Activated naive CD8-positive, alpha-beta T cell treated with anti-CD3 and anti-CD28 coated beads for 36 hours (primary cell): Measurements from ENCODE around the gene ZNF518B. TPM values are rescaled to one million over a fixed set of nuclear protein-coding genes. Genes with fewer than 3 reads are reported as not detected.
"Not testable (repeated sequence)": the region's sequence is repeated elsewhere in the genome, so short reads cannot be mapped to it uniquely, and the experiment has no call there.

Source experiments
- DNase-seq: peaks from one replicate; pipeline ENCODE4 v3.0.0; 2021
- H3K27ac Mint-ChIP-seq: one replicate; pipeline ENCODE4 v1.8.0; 2022; ENCODE audit warnings: mild to moderate bottlenecking, moderate library complexity, mixed read lengths
- H3K27me3 Mint-ChIP-seq: one replicate; pipeline ENCODE4 v1.8.0; 2022; ENCODE audit warnings: mild to moderate bottlenecking, mixed read lengths
- H3K36me3 Mint-ChIP-seq: one replicate; pipeline ENCODE4 v1.8.0; 2021; ENCODE audit warnings: mild to moderate bottlenecking, mixed read lengths
- H3K4me1 Mint-ChIP-seq: one replicate; pipeline ENCODE4 v1.8.0; 2021; ENCODE audit warnings: mixed read lengths
- H3K4me3 Mint-ChIP-seq: one replicate; pipeline ENCODE4 v1.8.0; 2022; ENCODE audit warnings: mild to moderate bottlenecking, moderate library complexity, mixed read lengths
- H3K9me3 Mint-ChIP-seq: one replicate; pipeline ENCODE4 v1.8.0; 2022; ENCODE audit warnings: mixed read lengths
- total RNA-seq, 2 experiments: library from RNA; stranded (reverse); gene quantifications; one replicate each; pipeline ENCODE4 v1.2.3, GENCODE V29; 2021

The ZNF518B gene
- total RNA-seq, 2 experiments from 2014 or later, result 14.1 to 18.0 TPM

GRCh38 chr4:10437735-10438134, 19.5 kb downstream of the ZNF518B start:
- Mint-ChIP-seq H3K27me3 (no peaks in the 10 kb centered on the region), H3K4me1 (peaks cover 5% of the 10 kb centered on the region), H3K27ac (no peak overlapping the region), H3K9me3 (peaks cover 9% of the 10 kb centered on the region), H3K4me3 (no peak overlapping the region), H3K36me3 (peaks cover 43% of the 10 kb centered on the region)
- DNase-seq, result no peak

DNA sequence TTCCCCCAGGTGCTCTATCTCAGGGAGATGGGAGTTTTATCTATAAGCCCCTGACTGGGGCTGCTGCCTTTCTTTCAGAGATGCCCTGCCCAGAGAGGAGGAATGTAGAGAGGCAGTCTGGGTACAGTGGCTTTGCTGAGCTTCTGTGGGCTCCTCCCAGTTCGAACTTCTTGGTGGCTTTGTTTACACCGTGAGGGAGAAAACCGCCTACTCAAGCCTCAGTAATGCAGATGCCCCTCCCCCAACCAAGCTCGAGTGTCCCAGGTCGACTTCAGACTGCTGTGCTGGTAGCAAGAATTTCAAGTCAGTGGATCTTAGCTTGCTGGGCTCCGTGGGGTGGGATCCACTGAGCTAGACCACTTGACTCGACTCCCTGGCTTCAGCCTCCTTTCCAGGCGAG, 29.5 kb downstream of the ZNF518B start:
- not testable (repeated sequence) for H3K27me3 Mint-ChIP-seq, H3K4me1 Mint-ChIP-seq, H3K27ac Mint-ChIP-seq, DNase-seq, H3K4me3 Mint-ChIP-seq
- peaks cover 22% of the 10 kb centered on the region for H3K9me3 Mint-ChIP-seq
- H3K36me3 Mint-ChIP-seq, result peaks cover 13% of the 10 kb centered on the region

DNA sequence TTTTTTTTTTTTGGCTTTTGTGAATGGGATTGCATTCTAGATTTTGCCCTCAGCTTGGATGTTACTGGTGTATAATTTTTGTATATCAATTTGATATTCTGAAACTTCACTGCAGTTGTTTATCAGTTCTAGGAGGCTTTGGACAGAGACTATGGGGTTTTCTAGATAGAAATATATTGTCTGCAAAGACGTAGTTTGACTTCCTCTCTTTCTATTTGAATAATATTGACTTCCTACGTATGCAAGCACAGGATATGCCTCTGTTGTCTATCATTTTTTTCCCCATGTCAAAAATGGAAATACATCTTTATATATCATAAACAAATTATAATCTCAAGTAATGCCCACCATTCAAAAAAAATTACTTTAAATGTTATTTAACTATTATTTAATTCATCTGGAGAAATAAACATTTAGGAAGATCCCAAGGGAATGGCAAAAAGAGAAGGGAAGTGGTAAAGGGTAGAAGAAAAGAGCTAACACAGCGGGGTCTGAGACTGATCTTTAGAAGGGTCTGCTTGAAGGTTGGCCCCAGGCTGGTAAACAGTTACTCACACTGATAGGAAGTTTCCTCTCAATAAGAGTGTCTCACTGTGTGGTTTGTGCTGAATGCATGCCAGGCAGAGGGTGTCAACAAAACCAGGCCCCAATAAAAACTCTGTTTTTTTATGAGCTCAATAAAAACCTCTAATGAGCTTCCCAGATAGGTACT, 35.7 kb downstream of the ZNF518B start:
- peaks cover 26% of the 10 kb centered on the region for H3K9me3 Mint-ChIP-seq
- H3K4me3 Mint-ChIP-seq, result peak overlapping the region; percentile 30
- peaks cover 11% of the 10 kb centered on the region for H3K36me3 Mint-ChIP-seq
- peaks cover 22% of the 10 kb centered on the region for H3K4me1 Mint-ChIP-seq
- DNase-seq, result no peak
- H3K27ac Mint-ChIP-seq, result peak overlapping the region; percentile 43
- H3K27me3 Mint-ChIP-seq, result no peaks in the 10 kb centered on the region

DNA sequence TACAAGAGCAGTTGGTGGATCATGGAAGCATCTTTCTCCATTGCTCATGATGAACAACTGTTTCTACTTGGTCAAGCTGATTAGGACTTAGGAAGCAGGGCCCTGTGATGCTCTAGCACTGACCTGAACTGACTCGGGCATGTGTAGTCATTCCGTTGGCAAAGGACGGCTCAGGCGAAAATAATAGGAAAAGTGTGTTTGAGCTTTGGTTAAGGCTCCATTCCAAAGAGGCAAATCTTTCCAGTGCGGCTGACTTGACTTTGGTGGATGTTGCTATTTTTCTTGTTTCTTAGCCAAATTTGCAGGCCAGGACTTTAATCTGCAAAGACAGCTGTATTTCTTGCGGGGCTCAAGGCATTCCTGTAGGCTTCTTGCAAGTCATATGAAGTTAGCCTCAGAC, 39.5 kb downstream of the ZNF518B start:
- H3K4me3 Mint-ChIP-seq, result no peak overlapping the region
- no peak overlapping the region for H3K27ac Mint-ChIP-seq
- H3K36me3 Mint-ChIP-seq, result peaks cover 3% of the 10 kb centered on the region
- no peak for DNase-seq
- H3K9me3 Mint-ChIP-seq, result peaks cover 9% of the 10 kb centered on the region
- no peaks in the 10 kb centered on the region for H3K27me3 Mint-ChIP-seq
- H3K4me1 Mint-ChIP-seq, result peaks cover 37% of the 10 kb centered on the region

DNA sequence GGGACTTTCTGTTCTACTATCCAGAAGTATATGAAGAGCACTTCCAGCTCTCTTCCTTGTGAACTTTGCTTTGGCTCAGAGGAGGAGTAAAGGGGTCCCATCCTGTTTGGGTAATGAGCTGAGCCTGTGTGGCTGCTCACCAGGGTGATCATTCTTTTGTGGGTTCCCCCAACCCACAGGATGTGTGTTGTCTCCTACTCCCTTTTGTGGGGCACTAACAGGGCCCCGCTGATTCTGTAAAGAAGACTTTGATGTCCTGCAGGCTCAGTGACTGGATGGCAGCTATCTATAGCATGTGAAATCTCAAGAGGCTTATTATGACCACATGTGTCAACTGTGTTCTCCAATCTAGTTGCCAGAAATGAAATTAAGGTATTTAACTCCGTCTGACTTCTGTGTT, 40.8 kb downstream of the ZNF518B start:
- Mint-ChIP-seq H3K27me3 (no peaks in the 10 kb centered on the region), H3K9me3 (peaks cover 9% of the 10 kb centered on the region), H3K4me3 (no peak overlapping the region), H3K36me3 (peaks cover 3% of the 10 kb centered on the region), H3K4me1 (peaks cover 30% of the 10 kb centered on the region), H3K27ac (no peak overlapping the region)
- peak; percentile 30 for DNase-seq

DNA sequence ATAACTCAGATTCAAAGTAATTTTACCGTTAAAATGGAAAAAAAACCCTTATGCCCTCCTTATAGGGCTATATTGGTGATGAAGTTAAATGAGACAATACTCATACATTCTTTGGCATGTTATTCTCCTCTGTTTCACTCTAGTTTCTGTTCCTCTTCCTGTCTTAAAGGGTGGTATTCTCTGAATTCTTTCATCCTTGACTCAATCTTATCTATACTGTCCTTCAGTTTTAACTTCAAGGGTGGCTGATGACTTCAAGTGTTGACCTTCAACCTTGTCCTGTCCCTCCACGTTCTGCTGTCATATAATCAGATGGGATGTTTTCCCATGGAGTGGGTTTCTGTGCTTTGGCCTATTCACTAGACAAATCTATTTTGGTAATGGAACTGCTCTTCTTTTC, 44.0 kb downstream of the ZNF518B start:
- DNase-seq, result no peak
- H3K4me1 Mint-ChIP-seq, result peaks cover 26% of the 10 kb centered on the region
- no peaks in the 10 kb centered on the region for H3K9me3 Mint-ChIP-seq
- no peak overlapping the region for H3K4me3 Mint-ChIP-seq
- H3K27ac Mint-ChIP-seq, result no peak overlapping the region
- no peaks in the 10 kb centered on the region for H3K27me3 Mint-ChIP-seq
- no peaks in the 10 kb centered on the region for H3K36me3 Mint-ChIP-seq

- H3K27ac Mint-ChIP-seq, result no peak overlapping the region
- no peaks in the 10 kb centered on the region for H3K4me1 Mint-ChIP-seq
- DNase-seq, result no peak
- no peaks in the 10 kb centered on the region for H3K27me3 Mint-ChIP-seq
- no peaks in the 10 kb centered on the region for H3K36me3 Mint-ChIP-seq
- H3K9me3 Mint-ChIP-seq, result no peaks in the 10 kb centered on the region
- H3K4me3 Mint-ChIP-seq, result no peak overlapping the region
These were observed 51.6 kb downstream of the ZNF518B start for GRCh38 chr4:10405672-10406071.

GRCh38 chr4:10403633-10404445, 53.4 kb downstream of the ZNF518B start:
- Mint-ChIP-seq H3K9me3 (no peaks in the 10 kb centered on the region), H3K27me3 (no peaks in the 10 kb centered on the region), H3K4me1 (no peaks in the 10 kb centered on the region), H3K4me3 (no peak overlapping the region), H3K27ac (no peak overlapping the region), H3K36me3 (no peaks in the 10 kb centered on the region)
- no peak for DNase-seq

DNA sequence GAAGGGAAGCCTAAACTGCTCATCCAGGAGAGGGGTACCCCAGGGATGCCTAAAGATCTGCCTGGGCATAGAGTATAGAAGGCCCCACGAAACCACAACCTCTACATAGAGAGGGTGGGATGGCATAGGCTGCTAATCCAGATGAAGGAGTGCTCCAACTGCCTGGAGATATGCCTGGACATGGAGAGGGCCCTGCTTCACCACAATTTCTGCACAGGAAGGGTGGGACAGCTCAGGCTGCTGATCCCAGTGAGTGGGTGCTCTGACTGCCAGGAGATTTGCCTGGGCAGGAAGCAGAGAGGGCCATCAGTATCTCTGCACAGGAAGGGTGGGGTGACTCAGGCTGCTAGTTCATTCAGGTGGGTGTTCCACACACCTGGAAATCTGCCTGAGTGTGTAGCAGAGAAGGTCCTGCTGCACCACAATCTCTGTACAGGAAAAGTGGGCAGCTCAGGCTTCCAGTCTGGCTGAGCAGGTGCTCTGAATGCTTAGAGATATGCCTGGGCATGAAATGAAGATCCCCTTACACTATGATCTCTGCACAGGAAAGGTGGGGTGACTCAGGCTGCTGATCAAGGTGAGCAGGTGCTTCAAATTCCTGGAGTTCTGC, 61.1 kb downstream of the ZNF518B start:
- peaks cover 5% of the 10 kb centered on the region for H3K4me1 Mint-ChIP-seq
- DNase-seq, result no peak
- peaks cover 3% of the 10 kb centered on the region for H3K36me3 Mint-ChIP-seq
- peaks cover 19% of the 10 kb centered on the region for H3K9me3 Mint-ChIP-seq
- no peak overlapping the region for H3K4me3 Mint-ChIP-seq
- H3K27me3 Mint-ChIP-seq, result no peaks in the 10 kb centered on the region
- H3K27ac Mint-ChIP-seq, result no peak overlapping the region

Other genes starting within 250 kb of the ZNF518B start
- gene CLNK, start 227.3 kb upstream of the ZNF518B start, total RNA-seq, result under 1 TPM; 0.32 to 0.35 TPM